SK-N-MC (cell line): ENCODE results near the gene DUSP14.

Source experiments
- EZH2 ChIP-seq: fragments of 200-600 bp; sonication (generic); IDR thresholded peaks from one replicate; pipeline ENCODE4 v1.6.1; 2017; ENCODE audit warnings: antibody characterized with exemption
- POLR2AphosphoS5 ChIP-seq: IDR thresholded peaks from 2 replicates; pipeline ENCODE4 v1.6.1; 2012; ENCODE audit warnings: mild to moderate bottlenecking, low read depth, low read length, borderline replicate concordance

DNA sequence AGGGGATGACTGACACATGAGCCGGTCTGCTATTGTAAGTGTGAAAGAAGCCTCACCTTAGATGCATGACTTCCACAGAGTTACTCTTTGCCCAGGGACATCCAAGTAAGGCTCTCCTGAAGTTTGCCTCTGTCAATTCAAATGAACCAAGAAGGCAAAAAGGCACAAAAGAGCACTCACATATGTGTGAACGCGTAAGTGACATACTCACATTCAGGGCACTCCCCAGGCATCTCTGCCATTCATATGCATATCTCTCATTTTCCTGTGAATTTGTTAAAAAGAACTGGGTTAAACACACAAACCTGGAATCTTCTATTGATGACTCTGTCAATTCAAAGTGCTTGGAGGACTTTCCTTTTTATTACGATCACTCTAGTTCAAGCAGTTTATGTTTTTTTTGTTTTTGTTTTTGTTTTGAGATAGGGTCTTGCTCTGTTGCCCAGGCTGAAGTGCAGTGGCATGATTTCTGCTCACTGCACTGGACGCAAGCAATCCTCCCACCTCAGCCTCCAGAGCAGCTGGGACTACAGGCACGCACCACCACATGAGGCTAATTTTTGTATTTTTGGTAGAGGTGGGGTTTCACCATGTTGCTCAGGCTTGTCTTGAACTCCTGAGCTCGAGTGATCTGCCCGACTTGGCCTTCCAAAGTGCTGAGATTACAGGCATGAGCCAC lies 49.4 kb downstream of the DUSP14 start:
- no peak for TF ChIP-seq EZH2
- TF ChIP-seq POLR2AphosphoS5 = no peak
